IMR-90 (cell line): ENCODE data around the gene KRTAP10-10. TPM values are rescaled to one million over a fixed set of nuclear protein-coding genes. Genes with fewer than 3 reads are reported as not detected.

Experiments used
- ATAC-seq: fragments of 200-7000 bp; cut with Tn5 transposase; 2 replicates; pipeline ENCODE4 v1.9.1; 2020; ENCODE audit warnings: low read depth, mild to moderate bottlenecking, moderate library complexity
- BruUV-seq: library from RNA; stranded (reverse); fragments of 400-500 nt; replicated peaks from 2 replicates; lab custom pipeline; 2021; lab: Mats Ljungman, UMichigan
- CTCF ChIA-PET: fragments of 300-600 bp; formaldehyde crosslinking; extraction: SDS; loops from one replicate; lab custom pipeline; 2021; ENCODE audit warnings: antibody characterized with exemption; lab: Yijun Ruan, JAX
- POLR2A ChIA-PET: fragments of 300-600 bp; sonication (Branson Sonifier 250); formaldehyde crosslinking; loops from one replicate; lab custom pipeline; 2022; ENCODE audit warnings: antibody characterized with exemption; ENCODE audit not compliant: unreplicated experiment; lab: Charles Lee
- DNase-seq: peaks from one replicate; pipeline ENCODE4 v3.0.0; 2013
- H2AFZ ChIP-seq: replicated peaks from 2 replicates; pipeline ENCODE3; 2013; ENCODE audit warnings: low read length, mild to moderate bottlenecking; ENCODE audit not compliant: poor library complexity
- H2AK5ac ChIP-seq: 2 replicates; pipeline ENCODE4 v1.6.1; 2013; ENCODE audit warnings: low read depth, low read length, inconsistent platforms
- H2AK9ac ChIP-seq: replicated peaks from 2 replicates; pipeline ENCODE3; 2013; ENCODE audit warnings: mild to moderate bottlenecking, low read depth, low read length, moderate library complexity; ENCODE audit not compliant: poor library complexity
- H2BK120ac ChIP-seq: 2 replicates; pipeline ENCODE4 v1.6.1; 2013; ENCODE audit warnings: low read depth, low read length, inconsistent platforms
- H2BK15ac ChIP-seq: 3 replicates; pipeline ENCODE4 v1.6.1; 2013; ENCODE audit warnings: low read depth, low read length, inconsistent platforms
- H2BK20ac ChIP-seq: 2 replicates; pipeline ENCODE4 v1.6.1; 2013; ENCODE audit warnings: low read depth, mild to moderate bottlenecking, inconsistent platforms, low read length, moderate library complexity
- H2BK5ac ChIP-seq: 2 replicates; pipeline ENCODE4 v1.6.1; 2013; ENCODE audit warnings: mild to moderate bottlenecking, low read depth, low read length, inconsistent platforms; ENCODE audit not compliant: poor library complexity, severe bottlenecking
- H3K14ac ChIP-seq: replicated peaks from 2 replicates; pipeline ENCODE4 v1.6.1; 2013; ENCODE audit warnings: low read depth, low read length, inconsistent platforms
- H3K18ac ChIP-seq: 2 replicates; pipeline ENCODE4 v1.6.1; 2013; ENCODE audit warnings: low read depth, low read length, control low read depth
- H3K23ac ChIP-seq: 2 replicates; pipeline ENCODE4 v1.6.1; 2013; ENCODE audit warnings: low read depth, low read length, inconsistent platforms
- H3K27ac ChIP-seq: 2 replicates; pipeline ENCODE4 v1.5.1; 2013; ENCODE audit warnings: mild to moderate bottlenecking, control low read depth, low read length; ENCODE audit not compliant: insufficient read depth
- H3K27me3 ChIP-seq: 2 replicates; pipeline ENCODE4 v1.6.1; 2013; ENCODE audit warnings: low read length; ENCODE audit not compliant: control insufficient read depth, insufficient read depth
- H3K36me3 ChIP-seq: 2 replicates; pipeline ENCODE4 v1.6.1; 2013; ENCODE audit warnings: low read length, mixed read lengths; ENCODE audit not compliant: control insufficient read depth, insufficient read depth
- H3K4ac ChIP-seq: 2 replicates; pipeline ENCODE4 v1.6.1; 2013; ENCODE audit warnings: low read depth, low read length, inconsistent platforms
- H3K4me1 ChIP-seq: 2 replicates; pipeline ENCODE4 v1.6.1; 2013; ENCODE audit warnings: low read length, mixed read lengths; ENCODE audit not compliant: control insufficient read depth, insufficient read depth
- H3K4me2 ChIP-seq: 2 replicates; pipeline ENCODE4 v1.6.1; 2013; ENCODE audit warnings: low read depth, mild to moderate bottlenecking, control low read depth, low read length, moderate library complexity
- H3K4me3 ChIP-seq: 2 replicates; pipeline ENCODE4 v1.5.1; 2013; ENCODE audit warnings: low read depth, mild to moderate bottlenecking, control low read depth, low read length, moderate library complexity; ENCODE audit not compliant: insufficient read depth
- H3K56ac ChIP-seq: 2 replicates; pipeline ENCODE4 v1.6.1; 2013; ENCODE audit warnings: low read length, inconsistent platforms; ENCODE audit not compliant: insufficient read depth; ENCODE audit errors: extremely low read depth
- H3K79me1 ChIP-seq, 2 experiments: 2 replicates each; pipeline ENCODE4 v1.6.1; 2013; ENCODE audit warnings: low read length in 2 of 2, inconsistent platforms in 1 of 2, low read depth in 1 of 2
- H3K9ac ChIP-seq: 2 replicates; pipeline ENCODE4 v1.6.1; 2013; ENCODE audit warnings: low read depth, low read length, control low read depth
- H3K9me1 ChIP-seq: 2 replicates; pipeline ENCODE4 v1.6.1; 2013; ENCODE audit warnings: low read length, inconsistent platforms; ENCODE audit not compliant: insufficient read depth
- H3K9me3 ChIP-seq: 2 replicates; pipeline ENCODE4 v1.6.1; 2013; ENCODE audit warnings: low read length; ENCODE audit not compliant: control insufficient read depth, insufficient read depth
- H4K20me1 ChIP-seq: 2 replicates; pipeline ENCODE4 v1.6.1; 2013; ENCODE audit warnings: low read length, inconsistent platforms; ENCODE audit not compliant: insufficient read depth
- H4K5ac ChIP-seq: 2 replicates; pipeline ENCODE4 v1.6.1; 2013; ENCODE audit warnings: mild to moderate bottlenecking, low read depth, low read length, control low read depth
- H4K8ac ChIP-seq, 2 experiments: 2 replicates each; pipeline ENCODE4 v1.6.1; 2013; ENCODE audit warnings: low read depth in 2 of 2, low read length in 2 of 2, control low read depth in 1 of 2, inconsistent platforms in 1 of 2
- H4K91ac ChIP-seq: 2 replicates; pipeline ENCODE4 v1.6.1; 2013; ENCODE audit warnings: low read depth, low read length, inconsistent platforms; ENCODE audit not compliant: insufficient read depth
- CTCF ChIP-seq: conservative IDR thresholded peaks from 2 replicates; pipeline ENCODE4 v1.5.1; 2012; ENCODE audit warnings: mild to moderate bottlenecking, low read depth, low read length, improper control_type of control experiment
- FOS ChIP-seq: fragments of 150-350 bp; IDR thresholded peaks from 2 replicates; pipeline ENCODE4 v1.6.1; 2016; ENCODE audit warnings: low read depth, low read length
- MAFK ChIP-seq: IDR thresholded peaks from 2 replicates; pipeline ENCODE4 v1.6.1; 2012; ENCODE audit warnings: low read depth, low read length, improper control_type of control experiment
- MXI1 ChIP-seq: IDR thresholded peaks from 2 replicates; pipeline ENCODE4 v1.6.1; 2012; ENCODE audit warnings: low read depth, mild to moderate bottlenecking, low read length, moderate library complexity, borderline replicate concordance
- SMC3 ChIP-seq: fragments of 150-350 bp; IDR thresholded peaks from 2 replicates; pipeline ENCODE4 v1.6.1; 2016; ENCODE audit warnings: low read depth, mild to moderate bottlenecking, antibody characterized with exemption, low read length, moderate library complexity
- WGBS, 2 experiments: methylation state at CpG; one replicate each; pipeline versions ENCODE4 v1.1.5 to v1.1.7; 2013; ENCODE audit warnings: missing lambda C conversion rate in 2 of 2; ENCODE audit not compliant: insufficient read length in 1 of 2; ENCODE audit errors: extremely low coverage in 2 of 2; 5-methylcytosine and 5-hydroxymethylcytosine counted together
- dilution Hi-C: fragments of 300-500 bp; cut with HindIII; formaldehyde crosslinking; loops from one replicate; pipeline ENCODE4 v1.14.3; 2018; ENCODE audit warnings: low sequenced_read_pairs; ENCODE audit not compliant: unreplicated experiment
- in situ Hi-C: fragments of 300-500 bp; cut with MboI; formaldehyde crosslinking; loops from 3 replicates; pipeline ENCODE4 v1.14.3; 2019; ENCODE audit warnings: low sequenced_read_pairs, inconsistent platforms, mixed read lengths
- intact Hi-C: fragments of 100-400 bp; cut with micrococcal nuclease; formaldehyde crosslinking; loops from 2 replicates; pipeline ENCODE4 v1.10.0; 2022
- polyA plus RNA-seq, 3 experiments: library from polyadenylated mRNA; depleted of rRNA; stranded (reverse); fragments of >200 nt; gene quantifications; 2 replicates each; pipeline ENCODE4 v1.2.3, GENCODE V29; 2012; ENCODE audit warnings: low replicate concordance in 1 of 3
- total RNA-seq: library from RNA; depleted of rRNA; stranded (reverse); fragments of >200 nt; gene quantifications from 2 replicates; pipeline ENCODE4 v1.2.3, GENCODE V29; 2012

KRTAP10-10 gene
- total and polyA plus RNA-seq, 2 of the 4 experiments (the other 2 are of a cell fraction): not detected

GRCh38 chr21:44603911-44604310 lies 33.2 kb upstream of the KRTAP10-10 start:
- CTCF ChIA-PET: no interaction called here

More at GRCh38 chr21:44603911-44604310, 33.2 kb upstream of the KRTAP10-10 start:
- H3K56ac ChIP-seq: no peak overlapping the region
- H3K4me3 ChIP-seq: no peak overlapping the region
- in situ Hi-C loops: no loop called here
- no peaks in the 10 kb centered on the region for H3K9me1 ChIP-seq
- no peak for DNase-seq
- H3K14ac ChIP-seq: no peak overlapping the region
- H3K4me2 ChIP-seq: no peak overlapping the region
- no peak overlapping the region for H3K18ac ChIP-seq
- H2BK120ac ChIP-seq: no peak overlapping the region
- WGBS, 2 experiments: 26% methylated on average over 4 of the region's 8 CpGs; no CpG with 5 or more reads in 1 of the 2 experiments
- H4K5ac ChIP-seq: no peak overlapping the region
- dilution Hi-C loops: no loop called here
- no peak overlapping the region for H2AK9ac ChIP-seq
- no peak overlapping the region for H2BK15ac ChIP-seq
- no peak overlapping the region for H3K9ac ChIP-seq
- intact Hi-C loops: no loop called here
- no peak overlapping the region for H2BK5ac ChIP-seq
- no peak overlapping the region for H3K23ac ChIP-seq
- no peak overlapping the region for H2AFZ ChIP-seq
- BruUV-seq: no TSS peak
- no peaks in the 10 kb centered on the region for H3K4me1 ChIP-seq
- H3K79me1 ChIP-seq: no peaks in the 10 kb centered on the region
- no peak overlapping the region for H3K4ac ChIP-seq
- no peak for TF ChIP-seq CTCF
- TF ChIP-seq MAFK: no peak
- no peak for TF ChIP-seq SMC3
- no peak for TF ChIP-seq MXI1
- no peak for TF ChIP-seq FOS
- no peaks in the 10 kb centered on the region for H3K36me3 ChIP-seq
- ATAC-seq: no peak
- no peak overlapping the region for H2BK20ac ChIP-seq
- no peaks in the 10 kb centered on the region for H3K9me3 ChIP-seq
- peaks cover 2% of the 10 kb centered on the region for H3K27me3 ChIP-seq
- POLR2A ChIA-PET: no interaction called here
- H4K91ac ChIP-seq: no peak overlapping the region
- no peaks in the 10 kb centered on the region for H4K20me1 ChIP-seq
- no peak overlapping the region for H2AK5ac ChIP-seq
- no peak overlapping the region for H4K8ac ChIP-seq
- no peak overlapping the region for H3K27ac ChIP-seq
